GM20000 (cell line): ENCODE measurements around the gene KRT74.

Source experiments
- DNase-seq: peaks from one replicate; pipeline ENCODE4 v3.0.0; 2012; ENCODE audit warnings: low spot score
- TF ChIP-seq, protein P1 (sequence below): IDR thresholded peaks from 2 replicates; pipeline ENCODE4 v1.5.1; 2012; ENCODE audit warnings: mild to moderate bottlenecking, control low read depth; ENCODE audit errors: extremely low read depth, missing control alignments

Gene KRT74

GRCh38 chr12:52531566-52532300 is 41.9 kb downstream of the KRT74 start:
- TF ChIP-seq, protein P1, sequence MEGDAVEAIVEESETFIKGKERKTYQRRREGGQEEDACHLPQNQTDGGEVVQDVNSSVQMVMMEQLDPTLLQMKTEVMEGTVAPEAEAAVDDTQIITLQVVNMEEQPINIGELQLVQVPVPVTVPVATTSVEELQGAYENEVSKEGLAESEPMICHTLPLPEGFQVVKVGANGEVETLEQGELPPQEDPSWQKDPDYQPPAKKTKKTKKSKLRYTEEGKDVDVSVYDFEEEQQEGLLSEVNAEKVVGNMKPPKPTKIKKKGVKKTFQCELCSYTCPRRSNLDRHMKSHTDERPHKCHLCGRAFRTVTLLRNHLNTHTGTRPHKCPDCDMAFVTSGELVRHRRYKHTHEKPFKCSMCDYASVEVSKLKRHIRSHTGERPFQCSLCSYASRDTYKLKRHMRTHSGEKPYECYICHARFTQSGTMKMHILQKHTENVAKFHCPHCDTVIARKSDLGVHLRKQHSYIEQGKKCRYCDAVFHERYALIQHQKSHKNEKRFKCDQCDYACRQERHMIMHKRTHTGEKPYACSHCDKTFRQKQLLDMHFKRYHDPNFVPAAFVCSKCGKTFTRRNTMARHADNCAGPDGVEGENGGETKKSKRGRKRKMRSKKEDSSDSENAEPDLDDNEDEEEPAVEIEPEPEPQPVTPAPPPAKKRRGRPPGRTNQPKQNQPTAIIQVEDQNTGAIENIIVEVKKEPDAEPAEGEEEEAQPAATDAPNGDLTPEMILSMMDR: no peak
- no peak for DNase-seq

- TF ChIP-seq, protein P1: no peak
- DNase-seq: no peak
These were observed 42.7 kb downstream of the KRT74 start for GRCh38 chr12:52530905-52531304.

DNA sequence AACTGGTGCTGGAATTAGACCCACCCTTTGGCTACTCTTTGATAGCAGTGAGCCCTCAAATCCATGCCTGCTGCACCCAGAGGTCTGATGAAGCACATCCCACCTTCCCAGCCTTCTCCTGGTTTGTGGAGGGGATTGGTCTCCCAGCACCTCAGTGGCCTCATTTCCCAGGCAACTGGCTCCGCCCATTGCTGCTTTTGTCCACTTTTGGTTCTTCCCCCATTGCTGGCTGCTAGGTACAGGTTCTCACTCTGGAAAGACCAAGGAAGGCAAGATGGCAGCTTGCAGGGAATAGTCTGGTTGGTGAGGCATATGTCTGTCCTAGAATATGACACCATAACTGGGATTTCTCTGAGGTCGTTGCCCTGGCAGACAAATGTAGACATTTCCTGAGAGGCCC is 43.3 kb downstream of the KRT74 start:
- TF ChIP-seq, protein P1: no peak
- no peak for DNase-seq

DNA sequence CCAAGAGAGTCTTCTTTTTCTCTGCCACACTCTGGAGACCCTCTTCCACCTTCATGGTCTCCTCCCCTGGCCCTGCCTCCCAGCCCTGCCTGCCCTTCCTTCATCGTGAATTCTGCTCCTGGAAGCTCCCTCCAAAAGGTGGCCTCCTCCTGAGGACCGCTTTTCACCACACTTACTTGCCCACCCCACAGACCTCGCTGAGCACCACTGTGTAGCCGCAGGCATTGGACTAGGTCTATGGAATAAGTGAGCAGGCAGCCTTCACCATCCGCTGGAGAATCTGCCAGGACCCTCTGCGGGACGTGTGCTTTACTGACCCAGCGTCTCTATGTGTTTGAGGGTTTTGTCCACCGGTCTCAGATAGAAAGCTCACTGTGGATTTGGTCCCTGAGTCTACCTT is 43.8 kb downstream of the KRT74 start:
- no peak for DNase-seq
- TF ChIP-seq, protein P1: no peak

DNA sequence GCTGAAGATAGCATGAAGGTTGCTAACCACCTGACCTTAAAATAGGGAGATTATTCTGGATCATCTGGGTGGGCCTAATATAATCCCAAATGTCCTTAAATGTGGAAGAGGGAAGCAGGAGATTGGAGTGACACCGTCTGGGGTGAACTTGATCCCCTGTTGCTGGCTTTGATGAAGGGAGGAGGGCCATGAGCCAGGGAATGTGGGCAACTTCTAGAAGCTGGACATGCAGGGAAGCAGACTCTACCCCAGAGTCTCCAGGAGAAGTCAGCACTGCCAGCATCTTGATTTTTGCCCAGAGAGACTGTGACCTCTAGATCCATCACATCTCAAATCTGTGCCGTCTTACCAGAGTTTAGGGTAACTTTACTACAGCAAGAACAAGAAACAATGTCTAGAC is 44.2 kb downstream of the KRT74 start:
- DNase-seq: no peak
- TF ChIP-seq, protein P1: no peak

GRCh38 chr12:52528641-52529143 is 45.0 kb downstream of the KRT74 start:
- DNase-seq: no peak
- TF ChIP-seq, protein P1: no peak

DNA sequence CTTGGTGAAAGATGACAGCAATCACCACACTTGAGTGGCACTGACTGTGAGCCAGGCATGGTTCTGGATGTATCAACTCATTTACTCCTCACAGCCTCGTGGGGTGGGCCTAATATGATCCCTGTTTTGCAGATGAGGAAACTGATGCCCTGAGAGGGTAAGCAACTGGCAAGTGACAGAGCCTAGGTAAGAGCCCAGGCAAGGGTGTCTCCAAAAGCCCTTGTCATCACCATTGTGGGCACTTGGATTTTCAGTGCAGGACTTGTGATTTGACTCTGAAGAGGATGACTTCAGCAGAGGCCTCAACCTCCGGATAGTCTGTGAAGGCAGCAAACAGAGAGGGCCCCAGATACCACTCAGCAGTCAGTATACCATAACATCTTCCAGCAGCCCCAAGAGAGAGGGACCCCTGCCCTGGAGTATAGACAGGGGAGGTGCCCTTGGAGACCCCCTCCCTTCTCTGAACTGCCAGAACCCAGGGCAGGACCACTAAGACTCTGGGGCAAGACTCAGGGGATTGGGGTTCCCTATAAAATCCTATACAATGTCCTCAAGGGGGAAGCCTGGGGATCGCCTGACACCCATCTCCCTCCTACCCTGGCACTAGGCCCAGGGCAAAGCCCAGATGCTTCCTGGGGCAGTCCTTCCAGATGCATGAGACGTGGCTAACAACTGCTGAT is 46.4 kb downstream of the KRT74 start:
- TF ChIP-seq, protein P1: no peak
- DNase-seq: no peak
